LNCaP clone FGC (cell line): ENCODE data around the gene GPR37.

Experiments used
- DNase-seq: peaks from one replicate; pipeline ENCODE4 v3.0.0-alpha.2; 2011; ENCODE audit warnings: low read depth
- H3K4me3 ChIP-seq: 2 replicates; pipeline ENCODE4 v1.5.1; 2011; ENCODE audit warnings: mild to moderate bottlenecking, low read depth, low read length, control low read depth
- CTCF ChIP-seq: IDR thresholded peaks from 2 replicates; pipeline ENCODE4 v1.5.1; 2012; ENCODE audit warnings: mild to moderate bottlenecking; ENCODE audit not compliant: control insufficient read depth, insufficient read depth; ENCODE audit errors: extremely low read depth

GPR37 gene

GRCh38 chr7:124801330-124801895 lies 35.8 kb upstream of the GPR37 start:
- H3K4me3 ChIP-seq, result no peak overlapping the region
- no peak for TF ChIP-seq CTCF
- DNase-seq, result no peak

- no peak for TF ChIP-seq CTCF
- no peak overlapping the region for H3K4me3 ChIP-seq
- DNase-seq, result no peak
Measured at GRCh38 chr7:124800386-124800785, 34.8 kb upstream of the GPR37 start.

GRCh38 chr7:124799448-124799847 lies 33.9 kb upstream of the GPR37 start:
- TF ChIP-seq CTCF, result no peak
- DNase-seq, result no peak
- H3K4me3 ChIP-seq, result no peak overlapping the region

GRCh38 chr7:124796771-124797170 lies 31.2 kb upstream of the GPR37 start:
- TF ChIP-seq CTCF, result no peak
- DNase-seq, result no peak

GRCh38 chr7:124792696-124793095 lies 27.1 kb upstream of the GPR37 start:
- no peak for DNase-seq
- no peak for TF ChIP-seq CTCF
- H3K4me3 ChIP-seq, result no peak overlapping the region

More at GRCh38 chr7:124796771-124797170, 31.2 kb upstream of the GPR37 start:
- no peak overlapping the region for H3K4me3 ChIP-seq

GRCh38 chr7:124792002-124792401 lies 26.4 kb upstream of the GPR37 start:
- TF ChIP-seq CTCF, result no peak
- H3K4me3 ChIP-seq, result no peak overlapping the region
- no peak for DNase-seq

- DNase-seq, result no peak
- H3K4me3 ChIP-seq, result no peak overlapping the region
- TF ChIP-seq CTCF, result no peak
Measured at GRCh38 chr7:124791426-124791825, 25.8 kb upstream of the GPR37 start.
